Activated B cell treated with CpG ODN at 0.5 μM for 24 hours (primary cell): Measurements from ENCODE around the gene HLA-DRB1. TPM values are rescaled to one million over a fixed set of nuclear protein-coding genes. Genes with fewer than 3 reads are reported as not detected.
"Not testable (repeated sequence)": the region's sequence is repeated elsewhere in the genome, so short reads cannot be mapped to it uniquely, and the experiment has no call there.

ENCODE experiments used
- ATAC-seq: fragments of 200-7000 bp; cut with Tn5 transposase; one replicate; pipeline ENCODE4 v1.10.0; 2021; ENCODE audit warnings: low read depth, mild to moderate bottlenecking, moderate library complexity
- CTCF ChIA-PET: fragments of 350-600 bp; sonication (Branson Sonifier 250); formaldehyde crosslinking; loops from one replicate; lab custom pipeline; 2021; ENCODE audit warnings: antibody characterized with exemption; lab: Charles Lee
- POLR2A ChIA-PET: fragments of 350-600 bp; sonication (Branson Sonifier 250); formaldehyde crosslinking; loops from one replicate; lab custom pipeline; 2021; ENCODE audit warnings: antibody characterized with exemption; lab: Charles Lee
- DNase-seq: peaks from one replicate; pipeline ENCODE4 v3.0.0; 2022
- H3K27ac Mint-ChIP-seq: one replicate; pipeline ENCODE4 v1.8.0; 2020; ENCODE audit warnings: mixed read lengths
- H3K27me3 Mint-ChIP-seq: one replicate; pipeline ENCODE4 v1.8.0; 2021; ENCODE audit warnings: mixed read lengths
- H3K36me3 Mint-ChIP-seq: one replicate; pipeline ENCODE4 v1.8.0; 2021; ENCODE audit warnings: low read depth, mixed read lengths
- H3K4me1 Mint-ChIP-seq: one replicate; pipeline ENCODE4 v1.8.0; 2021; ENCODE audit warnings: mixed read lengths
- H3K4me3 Mint-ChIP-seq: one replicate; pipeline ENCODE4 v1.8.0; 2020; ENCODE audit warnings: mild to moderate bottlenecking, mixed read lengths
- H3K9me3 Mint-ChIP-seq: one replicate; pipeline ENCODE4 v1.8.0; 2020; ENCODE audit warnings: mixed read lengths
- intact Hi-C: fragments of 100-400 bp; cut with micrococcal nuclease; formaldehyde crosslinking; loops from one replicate; pipeline ENCODE4 v1.15.1; 2024
- total RNA-seq: library from RNA; stranded (reverse); gene quantifications from 2 replicates; pipeline ENCODE4 v1.2.3, GENCODE V29; 2022
- TF ChIP-seq, protein P1 (sequence below): fragments of 200-600 bp; IDR thresholded peaks from one replicate; pipeline ENCODE4 v1.8.0; 2022; ENCODE audit warnings: antibody characterized with exemption, mild to moderate bottlenecking

The HLA-DRB1 gene
- total RNA-seq, 1 donor from 2014 or later: 621 TPM

DNA sequence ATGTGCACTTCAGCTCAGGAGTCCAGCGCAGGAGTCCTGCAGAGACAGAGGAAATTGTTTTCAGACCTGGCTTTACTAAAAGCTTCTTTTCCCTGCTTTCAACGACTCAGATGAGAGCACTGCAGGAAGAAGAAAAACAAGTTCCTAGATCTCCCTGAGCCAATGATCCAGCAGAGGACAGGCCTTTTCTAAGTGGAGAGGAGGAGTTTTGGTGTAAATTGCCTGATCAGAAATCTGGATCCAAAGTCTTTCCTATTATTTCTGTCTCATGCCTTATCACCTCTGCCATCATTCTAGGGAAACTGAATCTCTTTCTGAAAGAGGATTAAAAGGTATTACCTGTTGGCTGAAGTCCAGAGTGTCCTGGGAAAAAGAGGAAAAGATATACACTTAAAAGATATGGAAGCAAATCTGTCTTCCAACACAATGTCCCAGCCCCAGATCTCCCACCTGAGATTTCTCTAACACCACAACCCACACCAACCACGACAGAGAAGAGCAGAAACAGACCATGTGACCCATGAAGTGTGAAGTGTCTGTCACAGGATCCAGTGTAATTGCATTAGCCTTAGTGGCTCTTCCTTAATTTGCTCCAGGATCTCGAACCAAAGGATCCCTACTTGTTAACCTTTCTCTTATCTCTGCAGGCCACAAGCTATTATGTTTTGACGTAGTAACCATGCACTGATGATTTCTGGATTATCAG, 36.5 kb downstream of the HLA-DRB1 start:
- Mint-ChIP-seq H3K27me3 (no peaks in the 10 kb centered on the region), H3K27ac (peak overlapping the region; percentile 56), H3K9me3 (no peaks in the 10 kb centered on the region), H3K4me3 (no peak overlapping the region), H3K36me3 (peaks cover 36% of the 10 kb centered on the region), H3K4me1 (peaks cover 20% of the 10 kb centered on the region)
- CTCF ChIA-PET: no interaction called here
- DNase-seq: no peak
- POLR2A ChIA-PET: interaction anchor here (0.6 to 1.0 kb wide), 2 partner anchors 34 to 208 kb away, joined by 3 to 4 read pairs; no protein-coding TSS in a partner anchor
- TF ChIP-seq, protein P1, sequence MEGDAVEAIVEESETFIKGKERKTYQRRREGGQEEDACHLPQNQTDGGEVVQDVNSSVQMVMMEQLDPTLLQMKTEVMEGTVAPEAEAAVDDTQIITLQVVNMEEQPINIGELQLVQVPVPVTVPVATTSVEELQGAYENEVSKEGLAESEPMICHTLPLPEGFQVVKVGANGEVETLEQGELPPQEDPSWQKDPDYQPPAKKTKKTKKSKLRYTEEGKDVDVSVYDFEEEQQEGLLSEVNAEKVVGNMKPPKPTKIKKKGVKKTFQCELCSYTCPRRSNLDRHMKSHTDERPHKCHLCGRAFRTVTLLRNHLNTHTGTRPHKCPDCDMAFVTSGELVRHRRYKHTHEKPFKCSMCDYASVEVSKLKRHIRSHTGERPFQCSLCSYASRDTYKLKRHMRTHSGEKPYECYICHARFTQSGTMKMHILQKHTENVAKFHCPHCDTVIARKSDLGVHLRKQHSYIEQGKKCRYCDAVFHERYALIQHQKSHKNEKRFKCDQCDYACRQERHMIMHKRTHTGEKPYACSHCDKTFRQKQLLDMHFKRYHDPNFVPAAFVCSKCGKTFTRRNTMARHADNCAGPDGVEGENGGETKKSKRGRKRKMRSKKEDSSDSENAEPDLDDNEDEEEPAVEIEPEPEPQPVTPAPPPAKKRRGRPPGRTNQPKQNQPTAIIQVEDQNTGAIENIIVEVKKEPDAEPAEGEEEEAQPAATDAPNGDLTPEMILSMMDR: no peak
- ATAC-seq: peak; percentile 50
- intact Hi-C loops: no loop called here

DNA sequence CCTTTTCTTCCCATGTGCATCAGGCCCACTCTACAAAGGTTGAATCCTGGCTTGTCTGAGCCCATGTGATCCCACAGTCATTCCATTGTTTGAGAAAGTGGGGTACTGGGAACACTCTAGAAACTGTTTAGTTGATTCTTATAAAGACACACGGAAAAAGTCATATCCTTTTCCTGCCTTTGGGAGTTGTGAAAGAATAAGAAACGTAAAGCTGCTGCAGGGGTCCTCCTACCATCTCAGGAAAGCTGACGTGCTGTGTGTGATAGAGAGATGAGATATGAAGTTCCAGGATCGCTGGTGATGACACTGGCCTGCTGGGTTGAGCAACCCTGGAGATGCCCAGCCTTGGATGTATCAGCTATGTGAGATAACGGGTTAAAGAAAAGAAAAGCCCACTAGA, 38.2 kb downstream of the HLA-DRB1 start:
- DNase-seq (no peak), ATAC-seq (no peak)
- Mint-ChIP-seq H3K27ac (peak overlapping the region; percentile 50), H3K27me3 (no peaks in the 10 kb centered on the region), H3K4me3 (no peak overlapping the region), H3K9me3 (no peaks in the 10 kb centered on the region), H3K36me3 (peaks cover 34% of the 10 kb centered on the region), H3K4me1 (peaks cover 18% of the 10 kb centered on the region)
- TF ChIP-seq, protein P1: no peak
- CTCF ChIA-PET: interaction anchor here (1.3 kb wide), 1 partner anchor 149 kb away, joined by 3 read pairs; no protein-coding TSS in a partner anchor
- POLR2A ChIA-PET: interaction anchor here (0.6 kb wide), 1 partner anchor 26 kb away, joined by 3 read pairs; no protein-coding TSS in a partner anchor
- intact Hi-C loops: no loop called here

DNA sequence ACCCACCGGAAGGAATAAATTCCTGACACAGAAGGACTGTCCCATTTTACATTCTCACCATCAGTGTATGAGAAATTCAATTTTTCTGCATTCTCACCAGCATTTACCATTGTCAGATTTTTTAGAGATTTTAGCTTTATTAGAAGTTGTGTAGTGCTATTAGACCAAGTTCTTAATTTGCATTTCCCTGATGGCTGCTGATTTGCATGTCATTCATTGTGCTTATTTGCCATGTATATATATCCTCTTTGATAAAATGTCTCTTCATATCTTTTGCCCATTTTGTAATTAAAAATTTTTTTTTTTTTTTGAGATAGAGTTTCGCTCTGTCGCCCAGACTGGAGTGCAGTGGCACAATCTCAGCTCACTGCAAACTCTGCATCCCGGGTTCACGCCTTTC, 49.8 kb downstream of the HLA-DRB1 start:
- ATAC-seq (no peak), DNase-seq (no peak)
- no peaks in the 10 kb centered on the region for H3K27me3 Mint-ChIP-seq
- H3K4me3 Mint-ChIP-seq: no peak overlapping the region
- H3K9me3 Mint-ChIP-seq: no peaks in the 10 kb centered on the region
- POLR2A ChIA-PET: interaction anchor here (1.1 kb wide), 1 partner anchor 38 kb away, joined by 3 read pairs; no protein-coding TSS in a partner anchor
- H3K4me1 Mint-ChIP-seq: peaks cover 2% of the 10 kb centered on the region
- H3K36me3 Mint-ChIP-seq: no peaks in the 10 kb centered on the region
- intact Hi-C loops: no loop called here
- TF ChIP-seq, protein P1: no peak
- no peak overlapping the region for H3K27ac Mint-ChIP-seq
- CTCF ChIA-PET: no interaction called here

DNA sequence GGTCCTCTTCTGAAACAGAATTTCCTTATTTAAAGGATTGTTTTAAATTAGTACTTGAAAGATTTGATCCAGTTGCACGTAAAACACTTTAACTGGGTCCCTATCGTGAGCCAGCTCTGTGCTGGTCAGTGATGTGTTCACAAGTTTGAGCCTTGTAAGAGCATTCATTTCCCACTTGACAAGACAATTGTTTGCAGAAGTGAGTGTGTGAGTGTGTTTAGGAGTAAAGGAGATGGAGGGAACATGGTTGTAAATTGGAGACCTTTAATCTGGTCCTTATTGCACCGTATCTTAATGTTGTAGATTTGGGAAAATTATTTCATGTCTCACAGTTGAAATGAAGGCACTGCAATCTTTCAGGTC, 59.2 kb downstream of the HLA-DRB1 start:
- Mint-ChIP-seq H3K27ac (peak overlapping the region; percentile 99), H3K36me3 (peaks cover 15% of the 10 kb centered on the region), H3K4me3 (peak overlapping the region; percentile 92), H3K4me1 (peaks cover 28% of the 10 kb centered on the region)
- H3K9me3 Mint-ChIP-seq, H3K27me3 Mint-ChIP-seq, CTCF ChIA-PET, intact Hi-C loops, DNase-seq: not testable (repeated sequence)
- POLR2A ChIA-PET: interaction anchor here (0.6 to 3.5 kb wide), 23 partner anchors 47 to 161 kb away, joined by 3 to 180 read pairs (median 5); partner anchors contain the start of genes HLA-DQA1, HLA-DQB1, HLA-DRA and HLA-DRB1
- ATAC-seq: peak; percentile 60

DNA sequence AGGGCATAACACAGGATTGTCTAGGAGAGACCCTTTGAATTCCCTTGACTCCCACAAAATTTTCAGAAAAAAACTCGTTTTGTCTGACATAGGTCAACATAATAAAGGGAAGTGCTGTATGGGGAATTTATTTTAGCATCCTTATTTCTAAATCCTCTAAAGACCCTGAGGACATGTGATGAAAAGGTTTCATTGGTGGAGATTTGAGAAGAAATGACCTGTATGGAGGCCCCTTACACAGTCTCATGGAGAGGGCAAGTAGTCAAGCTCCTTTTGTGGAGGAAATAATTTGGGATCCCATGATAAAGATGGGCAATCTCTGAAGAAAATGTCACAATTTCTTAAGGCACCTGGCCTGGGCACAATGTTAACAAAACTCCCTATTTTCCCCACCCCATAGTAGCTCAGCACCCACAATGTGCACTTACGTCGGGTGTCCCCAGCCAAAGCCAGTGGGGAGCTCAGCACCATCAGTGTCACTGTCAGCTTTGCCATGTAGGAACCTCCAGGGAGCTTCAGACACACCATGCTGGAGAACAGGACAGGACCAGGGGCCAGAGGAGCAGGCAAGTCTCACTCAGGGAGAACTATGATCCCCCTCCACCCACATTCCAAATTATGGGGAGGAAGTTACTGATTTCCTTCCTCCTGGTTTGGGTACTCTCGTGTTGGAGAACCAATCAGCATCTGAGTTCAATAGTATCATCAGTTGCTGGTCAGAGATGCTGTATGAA, 59.8 kb downstream of the HLA-DRB1 start, which contains the start of gene HLA-DRB5:
HLA-DRB5 (minus strand) TSS at position 591 of the 734 bp plus-strand sequence; CDS start at position 528, 63 bp downstream.
- ChIA-PET CTCF (no interaction called here), POLR2A (interaction anchor here (0.6 to 3.5 kb wide), 26 partner anchors 47 to 442 kb away, joined by 3 to 180 read pairs (median 4); partner anchors contain the start of genes HLA-DQA1, HLA-DQB1, HLA-DRA and HLA-DRB1)
- H3K36me3 Mint-ChIP-seq: peaks cover 16% of the 10 kb centered on the region
- H3K9me3 Mint-ChIP-seq: no peaks in the 10 kb centered on the region
- peak within 1 kb of the TSS; percentile 92 for H3K4me3 Mint-ChIP-seq
- H3K27me3 Mint-ChIP-seq: no peaks in the 10 kb centered on the region
- H3K27ac Mint-ChIP-seq: peak within 1 kb of the TSS; percentile 99
- DNase-seq (peak; percentile 20), ATAC-seq (peak; percentile 76)
- peaks cover 28% of the 10 kb centered on the region for H3K4me1 Mint-ChIP-seq
- TF ChIP-seq, protein P1: no peak
- intact Hi-C loops: loop anchor here (2.0 to 10.0 kb wide), 3 partner anchors 47 to 135 kb away; partner anchors contain the start of gene HLA-DQB1

Other genes with a start within 250 kb of the HLA-DRB1 start
- not detected in 2 replicates for gene TSBP1, start 217.9 kb downstream of the HLA-DRB1 start, total RNA-seq
- not detected in 2 replicates for gene BTNL2, start 182.7 kb downstream of the HLA-DRB1 start, total RNA-seq
- gene HLA-DRA, start 150.0 kb downstream of the HLA-DRB1 start, total RNA-seq: 2,835 and 3,035 TPM in 2 replicates
- gene HLA-DRB5, start 59.6 kb downstream of the HLA-DRB1 start, total RNA-seq: 196 and 199 TPM in 2 replicates
- gene HLA-DQA1, start 47.6 kb upstream of the HLA-DRB1 start, total RNA-seq: 628 and 664 TPM in 2 replicates
- gene HLA-DQB1, start 76.8 kb upstream of the HLA-DRB1 start, total RNA-seq: 262 and 310 TPM in 2 replicates
- 231 and 237 TPM in 2 replicates for gene HLA-DQA2, start 151.5 kb upstream of the HLA-DRB1 start, total RNA-seq
- 95.7 and 107 TPM in 2 replicates for gene HLA-DQB2, start 173.7 kb upstream of the HLA-DRB1 start, total RNA-seq
- 95.6 and 101 TPM in 2 replicates for gene HLA-DOB, start 227.2 kb upstream of the HLA-DRB1 start, total RNA-seq
- 141 and 172 TPM in 2 replicates for gene TAP2, start 248.9 kb upstream of the HLA-DRB1 start, total RNA-seq